Superior temporal gyrus (tissue), 1 donor: ENCODE measurements around the gene RTEL1.

Source experiments
- DNase-seq: peaks from one replicate; pipeline ENCODE4 v3.0.0-alpha.2; 2016; ENCODE audit errors: extremely low spot score

The RTEL1 gene

GRCh38 chr20:63697868-63698545 lies 39.9 kb downstream of the RTEL1 start:
- no peak for DNase-seq

- no peak for DNase-seq
These were observed 40.8 kb downstream of the RTEL1 start for GRCh38 chr20:63698739-63699465.

GRCh38 chr20:63699466-63700198 lies 41.5 kb downstream of the RTEL1 start:
- DNase-seq: no peak

GRCh38 chr20:63700199-63701050 lies 42.3 kb downstream of the RTEL1 start:
- DNase-seq: no peak

GRCh38 chr20:63701051-63701328 lies 42.9 kb downstream of the RTEL1 start:
- no peak for DNase-seq

- DNase-seq: no peak
These were observed 43.4 kb downstream of the RTEL1 start for GRCh38 chr20:63701329-63702035.

- no peak for DNase-seq
These were observed 44.0 kb downstream of the RTEL1 start for GRCh38 chr20:63702036-63702665.

- DNase-seq: no peak
These were observed 44.8 kb downstream of the RTEL1 start for GRCh38 chr20:63702751-63703470.

- DNase-seq: no peak
These were observed 45.4 kb downstream of the RTEL1 start for GRCh38 chr20:63703471-63703975.

- DNase-seq: no peak
These were observed 46.0 kb downstream of the RTEL1 start for GRCh38 chr20:63703976-63704748.

GRCh38 chr20:63704749-63705117 lies 46.6 kb downstream of the RTEL1 start:
- no peak for DNase-seq

GRCh38 chr20:63705232-63706026 lies 47.3 kb downstream of the RTEL1 start:
- DNase-seq: no peak

GRCh38 chr20:63706027-63706695 lies 48.0 kb downstream of the RTEL1 start:
- no peak for DNase-seq

GRCh38 chr20:63706852-63707557 lies 48.9 kb downstream of the RTEL1 start:
- DNase-seq: no peak

GRCh38 chr20:63707558-63708300 lies 49.6 kb downstream of the RTEL1 start, which contains the start of the genes ARFRP1 and ZGPAT:
TSS of gene ARFRP1 (minus strand) at chr20:63707976. CDS start at chr20:63707091, 885 bp downstream.
TSS of gene ZGPAT (plus strand) at chr20:63708039. CDS start at chr20:63708581, 542 bp downstream.
- DNase-seq: peak; percentile 87
